GM12801 (cell line): ENCODE results near the gene CXorf38.

ENCODE experiments used
- TF ChIP-seq, protein P1 (sequence below): IDR thresholded peaks from one replicate; pipeline ENCODE4 v1.5.1; 2011; ENCODE audit warnings: control low read depth; ENCODE audit not compliant: insufficient read length; ENCODE audit errors: extremely low read depth

The CXorf38 gene

GRCh38 chrX:40647307-40648197 is at the start of gene CXorf38:
TSS of gene CXorf38 (minus strand) at chrX:40647561. CDS start at chrX:40647520, 41 bp downstream.
- TF ChIP-seq, protein P1, sequence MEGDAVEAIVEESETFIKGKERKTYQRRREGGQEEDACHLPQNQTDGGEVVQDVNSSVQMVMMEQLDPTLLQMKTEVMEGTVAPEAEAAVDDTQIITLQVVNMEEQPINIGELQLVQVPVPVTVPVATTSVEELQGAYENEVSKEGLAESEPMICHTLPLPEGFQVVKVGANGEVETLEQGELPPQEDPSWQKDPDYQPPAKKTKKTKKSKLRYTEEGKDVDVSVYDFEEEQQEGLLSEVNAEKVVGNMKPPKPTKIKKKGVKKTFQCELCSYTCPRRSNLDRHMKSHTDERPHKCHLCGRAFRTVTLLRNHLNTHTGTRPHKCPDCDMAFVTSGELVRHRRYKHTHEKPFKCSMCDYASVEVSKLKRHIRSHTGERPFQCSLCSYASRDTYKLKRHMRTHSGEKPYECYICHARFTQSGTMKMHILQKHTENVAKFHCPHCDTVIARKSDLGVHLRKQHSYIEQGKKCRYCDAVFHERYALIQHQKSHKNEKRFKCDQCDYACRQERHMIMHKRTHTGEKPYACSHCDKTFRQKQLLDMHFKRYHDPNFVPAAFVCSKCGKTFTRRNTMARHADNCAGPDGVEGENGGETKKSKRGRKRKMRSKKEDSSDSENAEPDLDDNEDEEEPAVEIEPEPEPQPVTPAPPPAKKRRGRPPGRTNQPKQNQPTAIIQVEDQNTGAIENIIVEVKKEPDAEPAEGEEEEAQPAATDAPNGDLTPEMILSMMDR = no peak

DNA sequence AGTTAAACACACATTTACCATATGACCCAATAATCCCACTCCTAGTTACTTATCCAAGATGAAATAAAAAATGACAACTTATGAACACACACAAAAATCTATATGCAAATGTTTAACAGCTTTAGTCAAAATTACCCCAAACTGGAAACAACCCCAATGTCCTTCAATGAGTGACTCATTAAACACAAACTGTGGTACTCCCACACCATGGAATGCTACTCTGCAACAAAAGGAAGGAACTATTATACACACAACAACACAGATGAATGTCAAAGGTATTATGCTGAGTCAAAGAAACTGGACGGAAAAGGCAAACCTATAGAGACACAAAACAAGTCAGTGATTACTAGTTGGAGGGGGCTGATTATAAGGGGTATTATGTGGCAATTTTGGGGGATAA is 47.4 kb upstream of the CXorf38 start:
- TF ChIP-seq, protein P1 = no peak

DNA sequence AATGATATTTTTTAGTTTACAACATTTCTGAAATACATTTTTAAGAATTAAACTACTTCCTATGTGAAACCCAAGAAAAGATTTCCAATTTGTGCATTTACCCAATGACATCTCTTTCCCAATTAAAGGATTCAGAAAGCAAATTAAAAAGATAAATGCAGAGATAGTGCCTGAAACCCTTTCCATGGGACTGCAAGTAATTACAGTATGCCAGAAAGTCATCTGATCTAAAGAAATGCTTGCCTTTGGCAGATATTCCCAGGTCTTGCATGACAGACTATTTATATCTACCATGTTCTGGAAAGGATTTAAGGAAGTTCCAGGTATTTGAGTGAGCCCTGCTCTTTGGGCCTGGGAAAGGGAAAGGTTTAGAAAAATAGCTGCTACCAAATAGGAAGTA is 41.6 kb upstream of the CXorf38 start:
- TF ChIP-seq, protein P1 = no peak

GRCh38 chrX:40687169-40687568 is 39.8 kb upstream of the CXorf38 start:
- TF ChIP-seq, protein P1 = no peak

GRCh38 chrX:40685362-40685918 is 38.1 kb upstream of the CXorf38 start:
- TF ChIP-seq, protein P1 = no peak

- TF ChIP-seq, protein P1 = no peak
Measured at GRCh38 chrX:40684092-40684491, 36.7 kb upstream of the CXorf38 start.

- TF ChIP-seq, protein P1 = no peak
Measured at GRCh38 chrX:40683245-40683644, 35.9 kb upstream of the CXorf38 start.
